Calu3 (cell line): ENCODE data around the gene FRAS1. TPM values are rescaled to one million over a fixed set of nuclear protein-coding genes. Genes with fewer than 3 reads are reported as not detected.

Experiments used
- BruUV-seq: library from RNA; stranded (reverse); fragments of 400-500 nt; replicated peaks from 2 replicates; lab custom pipeline; 2021; lab: Mats Ljungman, UMichigan
- CTCF ChIA-PET: fragments of 300-600 bp; sonication (Branson Sonifier 250); formaldehyde crosslinking; loops from one replicate; lab custom pipeline; 2022; ENCODE audit warnings: antibody characterized with exemption; lab: Charles Lee
- DNase-seq: peaks from one replicate; pipeline ENCODE4 v3.0.0; 2022
- H3K27ac Mint-ChIP-seq: one replicate; pipeline ENCODE4 v1.8.0; 2022; ENCODE audit warnings: mixed read lengths; ENCODE audit not compliant: unreplicated experiment
- H3K27me3 Mint-ChIP-seq: one replicate; pipeline ENCODE4 v1.8.0; 2022; ENCODE audit warnings: mixed read lengths; ENCODE audit not compliant: unreplicated experiment
- H3K36me3 Mint-ChIP-seq: one replicate; pipeline ENCODE4 v1.8.0; 2022; ENCODE audit warnings: mild to moderate bottlenecking, moderate library complexity, mixed read lengths; ENCODE audit not compliant: insufficient read depth, unreplicated experiment
- H3K4me1 Mint-ChIP-seq: one replicate; pipeline ENCODE4 v1.8.0; 2022; ENCODE audit warnings: mild to moderate bottlenecking, low read depth, mixed read lengths; ENCODE audit not compliant: unreplicated experiment
- H3K4me3 Mint-ChIP-seq: one replicate; pipeline ENCODE4 v1.8.0; 2022; ENCODE audit warnings: mild to moderate bottlenecking, low read depth, moderate library complexity, mixed read lengths; ENCODE audit not compliant: unreplicated experiment
- H3K9me3 Mint-ChIP-seq: one replicate; pipeline ENCODE4 v1.8.0; 2022; ENCODE audit warnings: low read depth, mixed read lengths; ENCODE audit not compliant: unreplicated experiment
- CTCF ChIP-seq: fragments of 200-600 bp; IDR thresholded peaks from one replicate; pipeline ENCODE4 v1.8.0; 2022; ENCODE audit warnings: antibody characterized with exemption; ENCODE audit not compliant: unreplicated experiment
- intact Hi-C: fragments of 100-400 bp; cut with micrococcal nuclease; formaldehyde crosslinking; loops from one replicate; pipeline ENCODE4 v1.10.0; 2022; ENCODE audit not compliant: unreplicated experiment
- total RNA-seq: library from RNA; stranded (reverse); gene quantifications from 2 replicates; pipeline ENCODE4 v1.2.3, GENCODE V29; 2022

The FRAS1 gene
- total RNA-seq, 1 experiment from 2014 or later, result 29.4 TPM

GRCh38 chr4:78551420-78552351, 494.6 kb downstream of the FRAS1 start, which contains the start of gene ANXA3:
Gene ANXA3, plus strand, starts transcription at chr4:78551770. Its CDS starts 2,704 bp downstream, at chr4:78554474.
- peak within 1 kb of the TSS; percentile 86 for H3K4me3 Mint-ChIP-seq
- peaks cover 27% of the 10 kb centered on the region for H3K4me1 Mint-ChIP-seq
- TF ChIP-seq CTCF, result no peak
- peak; percentile 77 for DNase-seq
- H3K27ac Mint-ChIP-seq, result peak within 1 kb of the TSS; percentile 96
- intact Hi-C loops, result loop anchor here (1.0 kb wide), 2 partner anchors 17 to 18 kb away; no protein-coding TSS in a partner anchor
- no peaks in the 10 kb centered on the region for H3K27me3 Mint-ChIP-seq
- no peaks in the 10 kb centered on the region for H3K9me3 Mint-ChIP-seq
- CTCF ChIA-PET, result interaction anchor here (1.3 kb wide), 1 partner anchor 18 kb away, joined by 4 read pairs; no protein-coding TSS in a partner anchor
- H3K36me3 Mint-ChIP-seq, result peaks cover 49% of the 10 kb centered on the region
- no TSS peak for BruUV-seq

- no peaks in the 10 kb centered on the region for H3K27me3 Mint-ChIP-seq
- DNase-seq, result peak; percentile 74
- TF ChIP-seq CTCF, result no peak
- CTCF ChIA-PET, result no interaction called here
- H3K9me3 Mint-ChIP-seq, result no peaks in the 10 kb centered on the region
- peaks cover 36% of the 10 kb centered on the region for H3K4me1 Mint-ChIP-seq
- no TSS peak for BruUV-seq
- H3K27ac Mint-ChIP-seq, result peak overlapping the region; percentile 96
- H3K36me3 Mint-ChIP-seq, result peaks cover 57% of the 10 kb centered on the region
- H3K4me3 Mint-ChIP-seq, result peak overlapping the region; percentile 86
- intact Hi-C loops, result loop anchor here (1.0 kb wide), 2 partner anchors 17 to 18 kb away; no protein-coding TSS in a partner anchor
Observed at GRCh38 chr4:78552389-78553042, 495.4 kb downstream of the FRAS1 start.

GRCh38 chr4:78553043-78553396, 495.9 kb downstream of the FRAS1 start:
- peak overlapping the region; percentile 96 for H3K27ac Mint-ChIP-seq
- no peak for TF ChIP-seq CTCF

GRCh38 chr4:78553529-78554060, 496.5 kb downstream of the FRAS1 start:
- H3K27ac Mint-ChIP-seq, result peak overlapping the region; percentile 96
- H3K4me3 Mint-ChIP-seq, result peak overlapping the region; percentile 86
- DNase-seq, result no peak
- peaks cover 61% of the 10 kb centered on the region for H3K36me3 Mint-ChIP-seq
- no TSS peak for BruUV-seq
- H3K27me3 Mint-ChIP-seq, result no peaks in the 10 kb centered on the region
- CTCF ChIA-PET, result interaction anchor here (1.1 kb wide), 1 partner anchor 16 kb away, joined by 3 read pairs; no protein-coding TSS in a partner anchor
- H3K4me1 Mint-ChIP-seq, result peaks cover 44% of the 10 kb centered on the region
- no peak for TF ChIP-seq CTCF
- intact Hi-C loops, result no loop called here
- no peaks in the 10 kb centered on the region for H3K9me3 Mint-ChIP-seq

More at GRCh38 chr4:78553043-78553396, 495.9 kb downstream of the FRAS1 start:
- Mint-ChIP-seq H3K36me3 (peaks cover 58% of the 10 kb centered on the region), H3K27me3 (no peaks in the 10 kb centered on the region), H3K4me1 (peaks cover 41% of the 10 kb centered on the region), H3K9me3 (no peaks in the 10 kb centered on the region), H3K4me3 (peak overlapping the region; percentile 86)
- CTCF ChIA-PET, result interaction anchor here (1.1 kb wide), 1 partner anchor 16 kb away, joined by 3 read pairs; no protein-coding TSS in a partner anchor
- DNase-seq, result no peak
- TSS peak; percentile 53 for BruUV-seq
- intact Hi-C loops, result no loop called here
